GM23338 (cell line): ENCODE data around the gene SBK1.

Experiments
- CTCF ChIP-seq, 2 experiments: fragments of 200-600 bp in 1 of 2; sonication (generic) in 1 of 2; conservative IDR thresholded peaks; 2 replicates each; pipeline versions ENCODE4 v1.5.1 to v1.6.1; 2016 to 2017; ENCODE audit warnings: antibody characterized with exemption in 2 of 2, low read depth in 2 of 2, mild to moderate bottlenecking in 2 of 2, moderate library complexity in 1 of 2
- ETS1 ChIP-seq: IDR thresholded peaks from 2 replicates; pipeline ENCODE4 v1.6.1; 2016; ENCODE audit warnings: antibody characterized with exemption
- EZH2phosphoT487 ChIP-seq: fragments of 200-600 bp; sonication (generic); IDR thresholded peaks from one replicate; pipeline ENCODE4 v1.8.1; 2018; ENCODE audit warnings: antibody characterized with exemption; ENCODE audit not compliant: unreplicated experiment
- ZNF462 ChIP-seq: fragments of 250-450 bp; sonication (Bioruptor Pico); IDR thresholded peaks from 2 replicates; pipeline ENCODE4 v1.5.0; 2020; ENCODE audit warnings: mild to moderate bottlenecking, moderate library complexity

- TF ChIP-seq ZNF462 (CRISPR knock-in tag): no peak
- TF ChIP-seq CTCF (conservative IDR thresholded peaks at IDR 0.05; ENCODE audit: low read depth in 2 of 2): no peak
- no peak for TF ChIP-seq EZH2phosphoT487
- no peak for TF ChIP-seq ETS1
These were observed at the start of gene SBK1 for GRCh38 chr16:28291651-28292626.
